LNCaP clone FGC (cell line): ENCODE data around the gene SERTAD1.
"Not testable (repeated sequence)": the region's sequence is repeated elsewhere in the genome, so short reads cannot be mapped to it uniquely, and the experiment has no call there.

Experiments used
- DNase-seq: peaks from one replicate; pipeline ENCODE4 v3.0.0-alpha.2; 2011; ENCODE audit warnings: low read depth
- H3K4me3 ChIP-seq: 2 replicates; pipeline ENCODE4 v1.5.1; 2011; ENCODE audit warnings: mild to moderate bottlenecking, low read depth, low read length, control low read depth
- CTCF ChIP-seq: IDR thresholded peaks from 2 replicates; pipeline ENCODE4 v1.5.1; 2012; ENCODE audit warnings: mild to moderate bottlenecking; ENCODE audit not compliant: control insufficient read depth, insufficient read depth; ENCODE audit errors: extremely low read depth

Gene SERTAD1

GRCh38 chr19:40466219-40466984, 40.6 kb upstream of the SERTAD1 start:
- no peak for TF ChIP-seq CTCF
- no peak for DNase-seq
- H3K4me3 ChIP-seq, result peak overlapping the region; percentile 90

GRCh38 chr19:40465557-40466218, 39.9 kb upstream of the SERTAD1 start, which contains the start of gene BLVRB:
Gene BLVRB, minus strand, starts transcription at chr19:40465745. Its CDS starts 57 bp downstream, at chr19:40465688.
- peak within 1 kb of the TSS; percentile 90 for H3K4me3 ChIP-seq
- TF ChIP-seq CTCF, result no peak
- DNase-seq, result peak; percentile 96

GRCh38 chr19:40465025-40465556, 39.3 kb upstream of the SERTAD1 start:
- DNase-seq, result no peak
- no peak for TF ChIP-seq CTCF
- peak overlapping the region; percentile 90 for H3K4me3 ChIP-seq

GRCh38 chr19:40464059-40465024, 38.5 kb upstream of the SERTAD1 start:
- TF ChIP-seq CTCF, result peak; percentile 72
- DNase-seq, result peak; percentile 40
- H3K4me3 ChIP-seq, result peak overlapping the region; percentile 90

GRCh38 chr19:40463587-40464037, 37.8 kb upstream of the SERTAD1 start:
- H3K4me3 ChIP-seq, result not testable (repeated sequence)

GRCh38 chr19:40461669-40462221, 36.0 kb upstream of the SERTAD1 start:
- no peak for TF ChIP-seq CTCF
- peak; percentile 82 for DNase-seq
- H3K4me3 ChIP-seq, result no peak overlapping the region

More at GRCh38 chr19:40463587-40464037, 37.8 kb upstream of the SERTAD1 start:
- DNase-seq, result not testable (repeated sequence)
